ENCODE measurements around the gene GRIFIN. TPM values are rescaled to one million over a fixed set of nuclear protein-coding genes. Genes with fewer than 3 reads are reported as not detected.
"Not testable (repeated sequence)": the region's sequence is repeated elsewhere in the genome, so short reads cannot be mapped to it uniquely, and the experiment has no call there.

GRIFIN gene
- total RNA-seq, 1 experiment from 2014 or later = not detected

GRCh38 chr7:2460188-2460587 is 16.0 kb downstream of the GRIFIN start:
- Histone ChIP-seq H3K27me3 (ENCODE audit: low read length) (no peaks in the 10 kb centered on the region), H3K36me3 (ENCODE audit: low read depth, low read length) (no peaks in the 10 kb centered on the region), H4K20me1 (ENCODE audit: low read length) (no peaks in the 10 kb centered on the region), H3K79me2 (ENCODE audit: low read length) (no peaks in the 10 kb centered on the region), H3K9me3 (ENCODE audit: low read length) (no peaks in the 10 kb centered on the region), H3K9ac (ENCODE audit: low read length) (no peak overlapping the region), H2AFZ (ENCODE audit: low read length) (no peak overlapping the region), H3F3A (ENCODE audit: low read length, unreplicated experiment) (no peaks in the 10 kb centered on the region), H3K4me3 (ENCODE audit: low read length) (no peak overlapping the region), H3K27ac (ENCODE audit: low read length) (no peak overlapping the region), H3K4me2 (ENCODE audit: low read length) (no peak overlapping the region), H3K4me1 (ENCODE audit: insufficient read depth, low read length) (no peaks in the 10 kb centered on the region), H3K9me2 (replicated peaks; ENCODE audit: low read length) (no peaks in the 10 kb centered on the region)
- CTCF ChIA-PET = no interaction called here
- DNase-seq = no peak
- BruUV-seq (replicated peaks) = no TSS peak
- POLR2A ChIA-PET (ENCODE audit: unreplicated experiment) = no interaction called here
- intact Hi-C loops (cut with micrococcal nuclease) = no loop called here
- no peak for TF ChIP-seq CTCF (conservative IDR thresholded peaks at IDR 0.05; ENCODE audit: low read depth, low read length)
- no peak for TF ChIP-seq EZH2phosphoT487 (IDR thresholded peaks at IDR 0.05; ENCODE audit: borderline replicate concordance, low read length)
- TF ChIP-seq EZH2 (IDR thresholded peaks at IDR 0.05; ENCODE audit: low read length, unreplicated experiment) = no peak
- no peak for ATAC-seq

GRCh38 chr7:2459674-2460073 is 16.5 kb downstream of the GRIFIN start:
- H3K4me3 ChIP-seq (ENCODE audit: low read length) = no peak overlapping the region
- TF ChIP-seq EZH2phosphoT487 (IDR thresholded peaks at IDR 0.05; ENCODE audit: borderline replicate concordance, low read length) = no peak
- no peak for TF ChIP-seq EZH2 (IDR thresholded peaks at IDR 0.05; ENCODE audit: low read length, unreplicated experiment)
- no peak for TF ChIP-seq CTCF (conservative IDR thresholded peaks at IDR 0.05; ENCODE audit: low read depth, low read length)
- no peaks in the 10 kb centered on the region for H3K9me2 ChIP-seq (replicated peaks; ENCODE audit: low read length)
- H3K9me3 ChIP-seq (ENCODE audit: low read length) = no peaks in the 10 kb centered on the region
- DNase-seq (no peak), ATAC-seq (no peak)
- CTCF ChIA-PET = interaction anchor here (0.6 kb wide), 1 partner anchor 136 kb away, joined by 5 read pairs; no protein-coding TSS in a partner anchor
- H3K9ac ChIP-seq (ENCODE audit: low read length) = no peak overlapping the region
- no peaks in the 10 kb centered on the region for H3K4me1 ChIP-seq (ENCODE audit: insufficient read depth, low read length)
- no TSS peak for BruUV-seq (replicated peaks)
- no peaks in the 10 kb centered on the region for H3K27me3 ChIP-seq (ENCODE audit: low read length)
- no peak overlapping the region for H2AFZ ChIP-seq (ENCODE audit: low read length)
- H4K20me1 ChIP-seq (ENCODE audit: low read length) = no peaks in the 10 kb centered on the region
- intact Hi-C loops (cut with micrococcal nuclease) = no loop called here
- H3K27ac ChIP-seq (ENCODE audit: low read length) = no peak overlapping the region
- no peak overlapping the region for H3K4me2 ChIP-seq (ENCODE audit: low read length)
- POLR2A ChIA-PET (ENCODE audit: unreplicated experiment) = no interaction called here
- H3F3A ChIP-seq (ENCODE audit: low read length, unreplicated experiment) = no peaks in the 10 kb centered on the region
- H3K36me3 ChIP-seq (ENCODE audit: low read depth, low read length) = no peaks in the 10 kb centered on the region
- no peaks in the 10 kb centered on the region for H3K79me2 ChIP-seq (ENCODE audit: low read length)

- H2AFZ ChIP-seq (ENCODE audit: low read length); H3F3A ChIP-seq (ENCODE audit: low read length, unreplicated experiment); POLR2A ChIA-PET (ENCODE audit: unreplicated experiment); H3K79me2 ChIP-seq (ENCODE audit: low read length); H3K36me3 ChIP-seq (ENCODE audit: low read depth, low read length); H3K9me2 ChIP-seq (replicated peaks; ENCODE audit: low read length); H3K4me1 ChIP-seq (ENCODE audit: insufficient read depth, low read length); H3K4me3 ChIP-seq (ENCODE audit: low read length); H3K27me3 ChIP-seq (ENCODE audit: low read length); H3K9me3 ChIP-seq (ENCODE audit: low read length); H3K9ac ChIP-seq (ENCODE audit: low read length); BruUV-seq (replicated peaks); H4K20me1 ChIP-seq (ENCODE audit: low read length); H3K4me2 ChIP-seq (ENCODE audit: low read length); H3K27ac ChIP-seq (ENCODE audit: low read length); ATAC-seq; DNase-seq; intact Hi-C loops (cut with micrococcal nuclease): not testable (repeated sequence)
- CTCF ChIA-PET = interaction anchor here (0.6 to 0.7 kb wide), 2 partner anchors 47 to 227 kb away, joined by 3 to 4 read pairs; no protein-coding TSS in a partner anchor
These were observed 22.3 kb downstream of the GRIFIN start for GRCh38 chr7:2453849-2454248.

All from PC-3 (cell line).